ENCODE results near the gene EVI5. TPM values are rescaled to one million over a fixed set of nuclear protein-coding genes. Genes with fewer than 3 reads are reported as not detected.
"Not testable (repeated sequence)": the region's sequence is repeated elsewhere in the genome, so short reads cannot be mapped to it uniquely, and the experiment has no call there.

Gene EVI5
- total RNA-seq, 2 experiments from 2014 or later: 25.7 to 27.9 TPM

GRCh38 chr1:92599184-92599583 is 185.7 kb downstream of the EVI5 start:
- Mint-ChIP-seq H3K36me3 (ENCODE audit: low read depth) (peaks cover 5% of the 10 kb centered on the region), H3K27me3 (no peaks in the 10 kb centered on the region), H3K9me3 (peaks cover 6% of the 10 kb centered on the region), H3K4me1 (ENCODE audit: low read depth) (peaks cover 40% of the 10 kb centered on the region), H3K4me3 (no peak overlapping the region), H3K27ac (no peak overlapping the region)
- intact Hi-C loops (cut with micrococcal nuclease): loop anchor here (5.0 kb wide), 1 partner anchor 112 kb away; the partner anchor contains the start of gene GFI1
- DNase-seq (no peak), ATAC-seq (peak; percentile 61)
- peak; percentile 74 for TF ChIP-seq CTCF (IDR thresholded peaks at IDR 0.05)
- ChIA-PET CTCF (interaction anchor here (0.8 to 1.3 kb wide), 7 partner anchors 10 to 602 kb away, joined by 3 to 10 read pairs (median 4); no protein-coding TSS in a partner anchor), POLR2A (no interaction called here)

- Mint-ChIP-seq H3K9me3 (peaks cover 28% of the 10 kb centered on the region), H3K4me1 (ENCODE audit: low read depth) (peaks cover 46% of the 10 kb centered on the region), H3K27ac (peak overlapping the region; percentile 53), H3K36me3 (ENCODE audit: low read depth) (peaks cover 26% of the 10 kb centered on the region)
- CTCF ChIA-PET; H3K4me3 Mint-ChIP-seq; H3K27me3 Mint-ChIP-seq; ATAC-seq; DNase-seq; intact Hi-C loops (cut with micrococcal nuclease): not testable (repeated sequence)
- POLR2A ChIA-PET: interaction anchor here (3.7 kb wide), 1 partner anchor 51 kb away, joined by 31 read pairs; no protein-coding TSS in a partner anchor
Measured at GRCh38 chr1:92589361-92589760, 195.5 kb downstream of the EVI5 start.

GRCh38 chr1:92587445-92587844 is 197.5 kb downstream of the EVI5 start:
- intact Hi-C loops (cut with micrococcal nuclease): no loop called here
- H3K9me3 Mint-ChIP-seq: peaks cover 21% of the 10 kb centered on the region
- peaks cover 22% of the 10 kb centered on the region for H3K36me3 Mint-ChIP-seq (ENCODE audit: low read depth)
- CTCF ChIA-PET: interaction anchor here (0.7 to 3.9 kb wide), 11 partner anchors 9 to 277 kb away, joined by 3 to 27 read pairs (median 4); no protein-coding TSS in a partner anchor
- DNase-seq: peak; percentile 73
- TF ChIP-seq CTCF (IDR thresholded peaks at IDR 0.05): no peak
- H3K4me3 Mint-ChIP-seq: no peak overlapping the region
- H3K4me1 Mint-ChIP-seq (ENCODE audit: low read depth): peaks cover 51% of the 10 kb centered on the region
- no peaks in the 10 kb centered on the region for H3K27me3 Mint-ChIP-seq
- H3K27ac Mint-ChIP-seq: peak overlapping the region; percentile 97
- peak; percentile 68 for ATAC-seq
- POLR2A ChIA-PET: interaction anchor here (0.6 to 3.7 kb wide), 8 partner anchors 35 to 177 kb away, joined by 3 to 41 read pairs (median 4); partner anchors contain the start of gene GFI1

GRCh38 chr1:92585831-92586230 is 199.1 kb downstream of the EVI5 start:
- CTCF ChIA-PET: interaction anchor here (1.5 to 3.9 kb wide), 3 partner anchors 16 to 100 kb away, joined by 4 to 27 read pairs (median 18); partner anchors contain the start of gene GFI1
- Mint-ChIP-seq H3K27ac (peak overlapping the region; percentile 95), H3K4me3 (peak overlapping the region; percentile 9), H3K9me3 (peaks cover 19% of the 10 kb centered on the region), H3K4me1 (ENCODE audit: low read depth) (peaks cover 62% of the 10 kb centered on the region), H3K36me3 (ENCODE audit: low read depth) (peaks cover 28% of the 10 kb centered on the region), H3K27me3 (no peaks in the 10 kb centered on the region)
- TF ChIP-seq CTCF (IDR thresholded peaks at IDR 0.05): no peak
- DNase-seq (no peak), ATAC-seq (no peak)
- intact Hi-C loops (cut with micrococcal nuclease): no loop called here
- POLR2A ChIA-PET: interaction anchor here (1.1 to 2.8 kb wide), 4 partner anchors 14 to 110 kb away, joined by 3 to 35 read pairs (median 14); partner anchors contain the start of gene GFI1

GRCh38 chr1:92584810-92585209 is 200.1 kb downstream of the EVI5 start:
- ChIA-PET POLR2A (interaction anchor here (1.0 to 2.8 kb wide), 8 partner anchors 13 to 111 kb away, joined by 3 to 35 read pairs (median 4); partner anchors contain the start of gene GFI1), CTCF (interaction anchor here (1.5 to 3.9 kb wide), 3 partner anchors 17 to 99 kb away, joined by 4 to 27 read pairs (median 18); partner anchors contain the start of gene GFI1)
- Mint-ChIP-seq H3K27ac (peak overlapping the region; percentile 95), H3K36me3 (ENCODE audit: low read depth) (peaks cover 19% of the 10 kb centered on the region), H3K4me1 (ENCODE audit: low read depth) (peaks cover 63% of the 10 kb centered on the region), H3K9me3 (peaks cover 11% of the 10 kb centered on the region)
- H3K27me3 Mint-ChIP-seq, H3K4me3 Mint-ChIP-seq: not testable (repeated sequence)
- DNase-seq (peak; percentile 42), ATAC-seq (peak; percentile 12)
- intact Hi-C loops (cut with micrococcal nuclease): loop anchor here (1.0 to 5.0 kb wide), 2 partner anchors 47 to 98 kb away; partner anchors contain the start of gene GFI1

Data from activated CD8-positive, alpha-beta T cell treated with anti-CD3 and anti-CD28 coated beads for 36 hours (primary cell).